Activated CD4-positive, alpha-beta T cell treated with anti-CD3 and anti-CD28 coated beads for 48 hours (primary cell): ENCODE measurements around the gene NMU.
"Not testable (repeated sequence)": the region's sequence is repeated elsewhere in the genome, so short reads cannot be mapped to it uniquely, and the experiment has no call there.

Experiments
- DNase-seq: peaks from one replicate; pipeline ENCODE4 v3.0.0-alpha.2; 2020

Gene NMU

GRCh38 chr4:55618546-55619143 lies 17.5 kb downstream of the NMU start:
- DNase-seq = no peak

GRCh38 chr4:55617587-55618197 lies 18.4 kb downstream of the NMU start:
- DNase-seq = no peak

DNA sequence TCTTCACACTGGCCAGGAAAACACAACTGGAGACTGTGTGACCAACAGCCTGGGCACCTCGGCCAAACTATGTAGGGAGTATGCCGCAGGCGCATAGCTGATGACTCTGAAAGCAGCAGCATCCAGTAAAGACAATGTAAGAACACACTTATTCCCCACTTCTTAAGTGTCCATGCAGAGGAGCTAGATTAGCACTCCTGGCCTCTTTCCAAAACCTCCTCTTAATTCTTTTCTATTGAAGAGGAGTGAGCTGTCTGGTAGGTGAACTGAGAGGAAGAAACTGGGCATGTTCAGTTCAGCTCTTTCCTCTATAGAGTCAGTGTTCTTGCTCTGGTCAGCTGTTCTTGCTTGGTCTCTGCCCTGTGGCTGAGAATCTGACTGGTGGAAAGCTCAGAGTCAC lies 21.1 kb downstream of the NMU start:
- DNase-seq = no peak

DNA sequence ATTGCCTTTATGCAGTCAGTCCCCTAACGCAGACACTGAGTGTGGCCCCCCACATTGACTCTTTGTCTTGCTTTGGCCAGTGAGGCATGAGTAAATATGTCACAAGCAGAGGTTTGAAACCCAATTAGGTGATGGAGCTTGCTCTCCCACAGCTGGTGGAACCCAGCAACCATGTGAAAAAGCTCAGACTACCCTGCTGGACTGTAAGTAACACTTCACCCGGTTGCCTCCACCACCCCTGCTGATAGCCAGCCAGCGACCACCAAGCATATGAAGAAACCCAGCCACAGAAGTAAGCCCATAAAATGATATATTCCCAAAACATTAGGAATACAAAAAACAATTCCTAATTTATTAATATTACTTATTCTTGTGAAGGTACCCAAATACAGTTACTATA lies 22.5 kb downstream of the NMU start:
- DNase-seq = no peak

DNA sequence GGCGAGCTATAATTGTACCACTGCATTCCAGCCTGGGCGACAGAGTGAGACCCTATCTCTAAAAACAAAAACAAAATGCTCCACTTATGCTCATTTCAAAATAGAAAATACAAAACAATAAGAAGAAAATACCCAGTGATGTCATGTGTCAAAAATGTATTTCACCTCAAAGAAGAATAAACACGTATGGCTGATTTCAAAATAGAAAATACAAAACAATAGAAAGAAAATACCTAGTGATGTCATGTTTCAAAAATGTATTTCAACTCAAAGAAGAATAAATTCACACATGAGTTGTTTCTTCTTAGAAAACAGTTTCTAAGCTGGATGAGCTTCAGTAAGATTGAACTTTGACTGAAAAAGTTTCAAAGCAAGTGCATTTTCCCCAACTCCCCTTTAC lies 23.8 kb downstream of the NMU start:
- no peak for DNase-seq

DNA sequence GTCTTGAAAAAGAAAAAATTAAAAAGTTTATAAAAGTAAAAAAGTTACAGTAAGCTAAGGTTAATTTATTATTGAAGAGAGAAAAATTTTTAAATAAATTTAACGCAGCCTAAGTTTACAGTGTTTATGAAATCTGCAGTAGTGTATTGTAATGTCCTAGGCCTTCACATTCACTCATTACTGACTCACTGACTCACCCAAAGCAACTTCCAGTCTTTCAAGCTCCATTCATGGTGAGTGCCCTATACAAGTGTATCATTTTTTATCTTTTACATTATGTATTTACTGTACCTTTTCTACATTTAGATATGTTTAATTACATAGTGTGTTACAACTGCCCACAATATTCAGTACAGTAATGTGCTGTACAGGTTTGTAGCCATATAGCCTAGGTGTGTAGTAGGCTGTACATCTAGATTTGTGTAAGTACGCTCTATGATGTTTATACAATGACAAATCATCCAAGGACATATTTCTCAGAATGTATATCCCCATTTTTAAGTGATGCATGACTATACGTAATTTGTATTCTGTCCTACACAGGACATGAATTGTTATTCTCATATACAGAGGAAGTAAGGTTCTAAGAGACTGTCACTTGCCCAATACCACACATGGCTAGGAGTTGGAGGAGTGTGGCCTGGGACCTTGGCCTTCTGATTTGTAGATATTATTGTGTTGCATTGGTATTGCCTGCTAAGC lies 24.6 kb downstream of the NMU start:
- DNase-seq = no peak

DNA sequence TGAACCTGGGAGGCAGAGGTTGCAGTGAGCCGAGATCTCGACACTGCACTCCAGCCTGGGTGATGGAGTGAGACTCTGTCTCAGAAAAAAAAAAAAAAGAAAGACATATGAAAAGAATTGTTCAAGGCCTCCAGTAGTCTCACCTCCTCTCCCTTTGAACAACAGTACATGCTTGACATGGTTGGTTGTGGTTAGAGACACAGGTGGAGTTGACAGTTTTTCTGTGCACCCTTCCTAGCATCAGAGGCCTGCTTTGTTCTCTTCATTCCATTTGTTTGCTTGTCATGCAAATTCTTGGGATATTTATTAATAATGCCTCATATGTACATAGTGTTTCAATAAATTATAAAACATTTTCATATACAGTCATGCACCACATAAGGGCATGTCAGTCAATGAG lies 25.7 kb downstream of the NMU start:
- no peak for DNase-seq

DNA sequence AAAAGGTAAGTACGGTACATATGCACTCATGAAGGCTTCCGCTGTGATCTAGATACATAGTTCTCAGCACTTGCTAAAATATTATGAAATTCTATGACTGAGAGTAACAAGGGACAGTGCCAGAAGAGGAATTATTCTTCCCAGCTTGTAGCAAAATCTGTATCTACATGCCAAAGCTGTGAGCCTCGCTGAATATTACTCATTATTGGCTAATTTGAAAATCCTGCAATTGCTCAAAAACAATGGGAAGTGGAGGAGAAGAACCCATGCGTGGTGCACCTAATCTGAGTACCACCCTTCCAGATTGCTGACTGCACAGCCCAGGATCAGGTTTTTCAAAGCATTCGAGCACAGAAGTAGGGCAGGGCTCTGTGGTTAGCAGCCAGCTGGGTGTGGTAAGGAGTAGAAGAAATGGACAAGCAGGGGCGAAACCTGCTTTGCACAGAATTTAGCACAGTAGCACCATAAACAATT lies 26.7 kb downstream of the NMU start:
- no peak for DNase-seq

DNA sequence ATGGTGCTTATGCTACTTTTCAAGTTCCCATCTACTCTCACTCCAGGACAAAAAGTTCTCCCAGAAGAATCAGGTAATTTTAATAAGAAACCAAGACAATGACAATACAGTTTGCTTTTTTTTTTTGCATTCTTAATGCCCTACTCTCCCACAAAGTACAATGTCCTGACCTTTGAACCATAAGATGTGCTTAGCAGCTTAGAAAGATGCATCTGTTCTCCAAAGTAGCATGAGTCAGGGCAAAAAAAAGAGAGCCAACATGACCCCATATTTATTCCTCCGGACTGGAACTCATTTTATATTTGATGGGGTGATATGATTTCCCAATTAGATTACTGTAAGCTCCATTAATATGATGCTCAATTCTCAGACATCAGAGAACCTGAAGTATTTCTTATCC lies 27.5 kb downstream of the NMU start:
- DNase-seq = no peak

DNA sequence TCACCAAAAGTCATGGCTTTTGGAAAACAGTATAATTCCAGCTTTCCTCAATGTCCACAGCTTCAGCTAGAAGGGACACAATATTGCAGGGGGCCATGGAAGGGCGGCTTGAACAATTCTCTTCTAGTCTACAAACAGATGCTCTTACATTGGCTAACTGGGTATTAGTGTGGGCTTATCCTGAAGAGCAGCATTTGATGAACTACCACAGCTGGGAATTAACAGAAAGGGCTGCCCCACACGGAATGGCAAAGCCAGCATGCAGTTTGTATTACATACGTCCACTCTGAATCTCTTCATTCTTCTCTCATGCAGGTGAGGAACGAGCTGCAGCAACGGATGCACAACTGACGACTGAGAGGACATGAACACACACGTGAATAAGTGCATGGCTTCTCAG lies 31.1 kb downstream of the NMU start:
- DNase-seq = no peak

GRCh38 chr4:55600640-55601039 lies 35.5 kb downstream of the NMU start:
- no peak for DNase-seq

GRCh38 chr4:55598641-55599040 lies 37.5 kb downstream of the NMU start:
- DNase-seq = no peak

- DNase-seq = no peak
Observed at GRCh38 chr4:55592014-55592413, 44.1 kb downstream of the NMU start, which contains the start of gene PDCL2. PDCL2 (minus strand) TSS chr4:55592245; CDS start chr4:55592109, 136 bp downstream.

DNA sequence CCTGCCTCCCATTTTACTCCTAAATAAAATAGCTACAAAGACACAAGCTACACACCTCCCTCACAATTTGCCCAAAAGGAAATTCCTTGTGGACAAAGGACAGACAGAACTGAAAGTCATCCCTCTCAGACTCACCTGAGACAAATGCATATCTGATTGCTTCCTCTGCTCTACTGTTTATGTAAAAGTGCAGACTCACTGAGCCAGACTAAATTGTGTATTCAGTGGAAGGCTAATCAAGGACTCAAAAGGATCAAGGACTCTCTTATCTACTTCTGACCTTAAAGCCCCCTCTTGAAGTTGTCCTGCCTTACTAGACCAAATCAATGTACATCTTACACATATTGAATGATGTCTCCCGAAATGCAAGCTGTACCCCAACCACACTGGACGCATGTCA lies 47.9 kb downstream of the NMU start:
- no peak for DNase-seq

GRCh38 chr4:55582773-55583172 lies 53.3 kb downstream of the NMU start:
- DNase-seq = not testable (repeated sequence)

DNA sequence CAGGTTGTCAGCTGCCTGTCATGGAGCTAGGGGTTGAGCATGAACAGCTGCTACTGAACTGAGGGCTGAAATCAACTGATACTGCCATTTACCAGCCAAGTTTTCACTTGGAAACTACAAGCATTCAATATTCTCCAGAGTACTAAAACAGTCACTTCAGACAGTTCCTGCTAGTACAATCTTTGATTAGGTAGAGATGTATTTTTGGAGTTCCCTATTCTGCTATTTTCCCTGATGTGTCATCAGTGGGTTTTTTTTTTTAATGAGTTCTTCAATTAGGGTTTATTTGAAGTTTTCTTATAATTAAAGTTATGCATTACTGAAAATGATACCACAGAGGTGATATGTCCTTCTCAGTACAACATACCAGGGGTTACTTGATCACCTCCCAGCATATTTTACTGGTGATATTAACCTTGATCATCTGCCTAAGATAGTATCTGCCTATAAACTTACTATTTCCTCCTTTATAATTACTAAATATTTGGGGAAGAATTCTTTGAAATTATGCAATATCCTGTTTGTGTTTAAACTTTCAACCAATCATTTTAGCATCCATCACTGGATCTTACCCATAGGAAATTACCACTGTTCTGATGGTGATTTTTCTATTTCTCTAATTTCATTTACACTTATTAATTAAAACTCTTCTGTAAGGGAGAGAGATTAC lies 57.6 kb downstream of the NMU start:
- DNase-seq = no peak

GRCh38 chr4:55575513-55575912 lies 60.6 kb downstream of the NMU start:
- no peak for DNase-seq

DNA sequence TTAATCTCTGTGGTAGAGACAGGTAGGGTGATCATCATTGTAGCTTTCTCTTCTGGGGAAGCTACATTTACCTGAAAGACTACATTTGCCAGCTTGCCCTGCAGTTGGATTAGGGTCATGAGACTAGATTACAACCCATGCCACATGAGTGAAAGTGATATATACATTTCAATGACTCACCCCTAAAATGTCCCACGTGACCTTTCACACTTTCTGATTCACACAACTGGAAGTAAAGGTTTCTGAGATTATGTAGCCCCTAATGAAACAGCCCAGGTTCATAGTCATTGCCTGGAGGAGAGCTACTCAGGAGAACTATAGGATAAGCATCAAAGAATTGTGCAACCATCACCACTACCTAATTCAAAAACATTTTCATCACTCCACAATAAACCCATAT lies 61.8 kb downstream of the NMU start:
- no peak for DNase-seq

DNA sequence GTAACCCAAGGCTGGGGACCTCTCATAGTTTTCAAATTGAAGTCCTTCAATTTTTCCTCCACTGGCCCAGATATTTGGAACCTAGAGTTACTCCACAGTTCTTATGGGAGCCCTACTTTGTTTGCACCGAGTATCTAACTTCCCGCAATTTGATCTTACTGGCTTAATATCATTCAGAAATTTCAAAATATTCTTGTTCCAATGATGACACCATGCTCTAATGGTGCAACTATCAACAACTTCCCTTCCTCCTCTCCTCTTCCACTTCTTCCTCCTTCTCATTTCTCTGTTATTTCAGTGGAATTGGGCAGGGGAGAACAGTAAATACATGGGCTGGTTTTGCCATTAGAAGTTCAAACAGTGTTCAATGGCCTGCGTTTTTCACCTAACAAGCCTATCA lies 64.3 kb downstream of the NMU start:
- no peak for DNase-seq

GRCh38 chr4:55568905-55569504 lies 67.1 kb downstream of the NMU start:
- DNase-seq = no peak

DNA sequence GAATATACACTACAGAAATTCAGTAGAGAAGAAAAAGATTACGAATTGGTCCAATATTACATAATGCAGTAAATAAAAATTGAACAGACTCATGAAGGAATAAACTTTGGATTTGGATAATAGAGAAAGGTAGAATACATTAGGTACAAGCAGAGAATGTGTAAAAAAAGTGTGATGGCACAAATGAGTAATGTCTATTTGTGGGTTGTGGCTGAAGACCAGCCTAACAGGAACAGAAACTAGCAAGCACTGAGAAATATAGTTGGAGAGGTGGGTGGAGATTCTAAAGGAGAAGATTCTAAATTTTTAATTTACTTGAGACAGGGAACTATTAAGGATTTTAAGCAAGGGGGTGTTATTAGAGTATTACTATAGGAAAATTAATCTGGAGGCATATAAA lies 74.2 kb downstream of the NMU start:
- no peak for DNase-seq

GRCh38 chr4:55560096-55560495 lies 76.0 kb downstream of the NMU start:
- DNase-seq = no peak

- DNase-seq = no peak
Observed at GRCh38 chr4:55554453-55555030, 81.6 kb downstream of the NMU start.
